AG08395 (cell line): ENCODE results near the gene BICRA.

ENCODE experiments used
- DNase-seq: peaks from one replicate; pipeline ENCODE4 v3.0.0; 2012; ENCODE audit warnings: mixed read lengths, low spot score

Gene BICRA

GRCh38 chr19:47750752-47751151 lies 141.8 kb downstream of the BICRA start:
- DNase-seq = no peak

- no peak for DNase-seq
These were observed 143.7 kb downstream of the BICRA start for GRCh38 chr19:47752440-47753211.
